Upper lobe of left lung (tissue), 6 donors: ENCODE data around the gene PGK1. TPM values are rescaled to one million over a fixed set of nuclear protein-coding genes. Genes with fewer than 3 reads are reported as not detected.

Experiments
- ATAC-seq, 2 donors: fragments of 200-7000 bp; cut with Tn5 transposase; one replicate each; pipeline ENCODE4 v1.9.1; 2022; ENCODE audit warnings: mild to moderate bottlenecking in 2 of 2, moderate library complexity in 2 of 2; ENCODE audit not compliant: low FRiP score in 2 of 2
- DNase-seq, 2 donors: peaks; one replicate each; pipeline ENCODE4 v3.0.0-alpha.2; 2019 to 2020
- H3K27ac ChIP-seq, 4 donors: fragments of 200-600 bp; sonication (generic); one replicate each; pipeline ENCODE4 v1.5.1; 2016 to 2019
- H3K27me3 ChIP-seq, 4 donors: fragments of 200-600 bp; sonication (generic); one replicate each; pipeline ENCODE4 v1.5.1; 2017 to 2019
- H3K36me3 ChIP-seq, 4 donors: fragments of 200-600 bp; sonication (generic); one replicate each; pipeline ENCODE4 v1.5.1; 2016 to 2019
- H3K4me1 ChIP-seq, 4 donors: fragments of 200-600 bp; sonication (generic); one replicate each; pipeline ENCODE4 v1.5.1; 2018 to 2019
- H3K4me3 ChIP-seq, 4 donors: fragments of 200-600 bp; sonication (generic); one replicate each; pipeline ENCODE4 v1.5.1; 2017 to 2019; ENCODE audit warnings: mild to moderate bottlenecking in 2 of 4, moderate library complexity in 1 of 4
- H3K9me3 ChIP-seq, 4 donors: fragments of 200-600 bp; sonication (generic); one replicate each; pipeline ENCODE4 v1.5.1; 2018 to 2019
- CTCF ChIP-seq, 6 experiments: fragments of 450-650 bp in 4 of 6; fragments of 200-600 bp in 2 of 6; sonication (generic) in 2 of 6; IDR thresholded peaks; one replicate each; pipeline ENCODE4 v1.5.1; 2016 to 2019; ENCODE audit warnings: antibody characterized with exemption in 6 of 6
- EP300 ChIP-seq, 4 donors: sonication (generic); formaldehyde crosslinking; IDR thresholded peaks; one replicate each; pipeline ENCODE4 v1.5.1; 2017; ENCODE audit warnings: antibody characterized with exemption in 4 of 4, control low read depth in 2 of 4
- POLR2A ChIP-seq, 4 donors: fragments of 450-650 bp; IDR thresholded peaks; one replicate each; pipeline ENCODE4 v1.5.1; 2016 to 2017; ENCODE audit warnings: antibody characterized with exemption in 4 of 4, mild to moderate bottlenecking in 2 of 4
- POLR2AphosphoS5 ChIP-seq, 2 donors: sonication (generic); formaldehyde crosslinking; IDR thresholded peaks; one replicate each; pipeline ENCODE4 v1.5.1; 2017; ENCODE audit warnings: antibody characterized with exemption in 2 of 2
- WGBS, 2 donors: methylation state at CpG; one replicate each; pipeline ENCODE4 v1.1.5; 2017 to 2018; 5-methylcytosine and 5-hydroxymethylcytosine counted together
- total RNA-seq, 6 donors: library from RNA; depleted of rRNA in 4 of 6; stranded (reverse); fragments of >200 nt in 4 of 6; gene quantifications; one replicate each; pipeline versions ENCODE4 v1.1.0 to v1.2.1, GENCODE V29; 2016 to 2021
- donor health status: DM: no; HTN: no; CAD: no; lungs with moderate emphysema.
- donor health status: DM: no; HTN: yes; CAD: no; lungs with severe emphysema.

The PGK1 gene
- total RNA-seq, 6 donors from 2014 or later, result 57.6 to 295 (median 170) TPM

GRCh38 chrX:78092296-78092695 is 11.8 kb upstream of the PGK1 start:
- no peak overlapping the region for H3K4me3 ChIP-seq
- H3K9me3 ChIP-seq, result no peaks in the 10 kb centered on the region
- no peaks in the 10 kb centered on the region for H3K27me3 ChIP-seq
- no peaks in the 10 kb centered on the region for H3K4me1 ChIP-seq
- ATAC-seq (no peak), DNase-seq (no peak)
- no peaks in the 10 kb centered on the region for H3K36me3 ChIP-seq
- no peak for TF ChIP-seq POLR2A (IDR thresholded peaks at IDR 0.05)
- TF ChIP-seq CTCF (IDR thresholded peaks at IDR 0.05), result peak in 2 of 6 experiments; percentile 15 to 24
- no peak overlapping the region for H3K27ac ChIP-seq
- 51% methylated on average over 2 of the region's 2 CpGs; no CpG with 5 or more reads in 1 of the 2 donors for WGBS, 2 donors

GRCh38 chrX:78098108-78098507 is 5.9 kb upstream of the PGK1 start:
- Histone ChIP-seq H3K27me3 (no peaks in the 10 kb centered on the region), H3K4me1 (no peaks in the 10 kb centered on the region), H3K36me3 (no peaks in the 10 kb centered on the region), H3K27ac (no peak overlapping the region), H3K9me3 (no peaks in the 10 kb centered on the region), H3K4me3 (no peak overlapping the region)
- ATAC-seq (no peak), DNase-seq (no peak)
- no peak for TF ChIP-seq EP300 (IDR thresholded peaks at IDR 0.05)
- TF ChIP-seq CTCF (IDR thresholded peaks at IDR 0.05), result no peak

GRCh38 chrX:78102091-78102490 is 2.0 kb upstream of the PGK1 start:
- Histone ChIP-seq H3K9me3 (no peaks in the 10 kb centered on the region), H3K4me1 (peaks cover 9 to 18% (median 15%) of the 10 kb centered on the region in 4 donors), H3K36me3 (no peaks in the 10 kb centered on the region), H3K27me3 (no peaks in the 10 kb centered on the region), H3K27ac (no peak overlapping the region), H3K4me3 (no peak overlapping the region)
- 68% methylated on average over 1 of the region's 1 CpG; no CpG with 5 or more reads in 1 of the 2 donors for WGBS, 2 donors
- no peak for DNase-seq
- no peak for TF ChIP-seq POLR2AphosphoS5 (IDR thresholded peaks at IDR 0.05)
- no peak for ATAC-seq

- H3K27ac ChIP-seq, result peak overlapping the region; percentile 80 to 95 (median 94)
- no peaks in the 10 kb centered on the region for H3K27me3 ChIP-seq
- TF ChIP-seq POLR2AphosphoS5 (IDR thresholded peaks at IDR 0.05), result no peak
- TF ChIP-seq CTCF (IDR thresholded peaks at IDR 0.05), result no peak
- TF ChIP-seq POLR2A (IDR thresholded peaks at IDR 0.05), result no peak
- no peak for TF ChIP-seq EP300 (IDR thresholded peaks at IDR 0.05)
- H3K36me3 ChIP-seq, result no peaks in the 10 kb centered on the region
- H3K9me3 ChIP-seq, result no peaks in the 10 kb centered on the region
- H3K4me1 ChIP-seq, result peaks cover 14 to 25% (median 22%) of the 10 kb centered on the region in 4 donors
- ATAC-seq (no peak), DNase-seq (no peak)
- peak overlapping the region in 3 of 4 donors; percentile 70 to 77 (median 73) for H3K4me3 ChIP-seq
- 81 to 97% methylated on average over 17 to 23 of the region's 23 CpGs for WGBS, 2 donors
Measured at GRCh38 chrX:78103001-78103622, 936 bp upstream of the PGK1 start.

- H3K36me3 ChIP-seq, result no peaks in the 10 kb centered on the region
- H3K27me3 ChIP-seq, result no peaks in the 10 kb centered on the region
- peak overlapping the region; percentile 94 to 97 (median 95) for H3K27ac ChIP-seq
- H3K9me3 ChIP-seq, result no peaks in the 10 kb centered on the region
- peak; percentile 76 to 81 for ATAC-seq
- H3K4me3 ChIP-seq, result peak overlapping the region; percentile 66 to 77 (median 72)
- TF ChIP-seq EP300 (IDR thresholded peaks at IDR 0.05), result no peak
- peak in 1 of 4 donors; percentile 15 for TF ChIP-seq POLR2A (IDR thresholded peaks at IDR 0.05)
- peak; percentile 48 to 58 for TF ChIP-seq POLR2AphosphoS5 (IDR thresholded peaks at IDR 0.05)
- TF ChIP-seq CTCF (IDR thresholded peaks at IDR 0.05), result no peak
- DNase-seq, result peak; percentile 21 to 82
- 0 to 34% methylated on average over 3 to 27 of the region's 27 CpGs for WGBS, 2 donors
- H3K4me1 ChIP-seq, result peaks cover 16 to 34% (median 25%) of the 10 kb centered on the region in 4 donors
Measured at GRCh38 chrX:78104447-78105176, 564 bp downstream of the PGK1 start.
